Cerebellar cortex (tissue), 1 donor: Measurements from ENCODE around the gene VEPH1.
A peak's percentile ranks its signal among the peaks of the same experiment; 100 is the strongest.

Experiments
- DNase-seq: peaks from one replicate; pipeline ENCODE4 v3.0.0-alpha.2; 2015; ENCODE audit warnings: low spot score

VEPH1 gene

GRCh38 chr3:157502916-157503595 is at the start of gene VEPH1:
VEPH1 (minus strand) TSS chr3:157503416; CDS start chr3:157495349, 8,067 bp downstream.
- DNase-seq, result no peak

GRCh38 chr3:157551961-157552360 is 48.7 kb upstream of the VEPH1 start:
- no peak for DNase-seq

GRCh38 chr3:157549498-157549897 is 46.3 kb upstream of the VEPH1 start:
- no peak for DNase-seq

GRCh38 chr3:157544501-157545130 is 41.4 kb upstream of the VEPH1 start:
- no peak for DNase-seq

GRCh38 chr3:157543501-157544035 is 40.4 kb upstream of the VEPH1 start:
- no peak for DNase-seq

- DNase-seq, result peak; percentile 16
These were observed 39.7 kb upstream of the VEPH1 start for GRCh38 chr3:157542711-157543500.

- DNase-seq, result no peak
These were observed 38.5 kb upstream of the VEPH1 start for GRCh38 chr3:157541506-157542236.

- no peak for DNase-seq
These were observed 37.4 kb upstream of the VEPH1 start for GRCh38 chr3:157540656-157541055.

GRCh38 chr3:157535667-157536066 is 32.5 kb upstream of the VEPH1 start:
- DNase-seq, result no peak

GRCh38 chr3:157534725-157535161 is 31.5 kb upstream of the VEPH1 start:
- DNase-seq, result no peak

GRCh38 chr3:157533298-157534070 is 30.3 kb upstream of the VEPH1 start:
- DNase-seq, result no peak

- peak; percentile 90 for DNase-seq
These were observed 29.5 kb upstream of the VEPH1 start for GRCh38 chr3:157532529-157533297.

GRCh38 chr3:157531771-157532170 is 28.6 kb upstream of the VEPH1 start:
- DNase-seq, result no peak

GRCh38 chr3:157531301-157531660 is 28.1 kb upstream of the VEPH1 start:
- no peak for DNase-seq

- no peak for DNase-seq
These were observed 27.6 kb upstream of the VEPH1 start for GRCh38 chr3:157530637-157531300.

GRCh38 chr3:157529751-157530150 is 26.5 kb upstream of the VEPH1 start:
- DNase-seq, result no peak

GRCh38 chr3:157529085-157529484 is 25.9 kb upstream of the VEPH1 start:
- no peak for DNase-seq

GRCh38 chr3:157527131-157527881 is 24.1 kb upstream of the VEPH1 start:
- no peak for DNase-seq

GRCh38 chr3:157526036-157526435 is 22.8 kb upstream of the VEPH1 start:
- DNase-seq, result no peak
